ENCODE results near the gene RAD9A. TPM values are rescaled to one million over a fixed set of nuclear protein-coding genes. Genes with fewer than 3 reads are reported as not detected.
"Not testable (repeated sequence)": the region's sequence is repeated elsewhere in the genome, so short reads cannot be mapped to it uniquely, and the experiment has no call there.

RAD9A gene
- total RNA-seq, 1 donor from 2014 or later: 22.6 TPM

DNA sequence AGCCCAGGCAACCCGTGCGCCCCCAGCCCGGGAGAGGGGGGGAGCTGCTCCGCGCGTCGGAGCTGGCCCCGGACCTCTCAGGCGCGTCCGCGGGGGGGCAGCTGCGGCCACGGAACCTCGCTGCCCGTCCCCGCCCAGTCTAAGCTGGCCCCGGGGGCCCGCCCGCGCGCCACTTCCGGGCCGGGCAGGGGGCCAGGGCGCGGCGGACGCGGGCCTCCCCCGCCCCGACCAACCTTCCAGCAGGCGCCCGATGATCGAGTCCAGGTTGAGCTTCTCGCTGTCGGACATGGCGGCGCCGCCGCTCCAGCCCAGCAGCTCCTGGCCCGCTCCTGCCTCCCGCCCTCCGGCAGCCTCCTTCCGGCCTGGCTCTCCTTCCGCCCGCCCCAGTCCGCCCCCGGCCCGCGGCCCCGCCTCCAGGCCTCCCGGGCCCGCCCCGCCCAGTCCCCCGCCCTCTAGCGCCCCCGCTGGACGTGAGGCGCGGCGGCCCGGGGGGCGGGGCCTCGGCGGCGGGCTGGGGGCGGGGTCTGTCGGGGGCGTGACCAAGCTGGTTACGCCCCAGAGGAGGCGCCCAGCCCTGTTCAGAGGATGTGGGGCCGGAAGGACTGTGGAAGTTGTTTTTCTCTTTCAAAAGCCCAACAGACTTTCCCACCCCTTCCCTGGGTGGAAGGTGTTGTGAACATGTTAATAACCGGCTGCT is 9.9 kb downstream of the RAD9A start, which contains the start of gene PPP1CA:
TSS of gene PPP1CA (minus strand) at position 364 of the 697 bp plus-strand sequence. CDS start at position 288, 76 bp downstream.
- no peaks in the 10 kb centered on the region for H3K27me3 ChIP-seq
- intact Hi-C loops (cut with DNase I): loop anchor here (1.0 to 5.0 kb wide), 6 partner anchors 19 to 107 kb away; partner anchors contain the start of genes AIP, CDK2AP2, CORO1B and RPS6KB2
- peaks cover 25 to 29% of the 10 kb centered on the region in 2 donors for H3K36me3 ChIP-seq
- TF ChIP-seq, protein P1, sequence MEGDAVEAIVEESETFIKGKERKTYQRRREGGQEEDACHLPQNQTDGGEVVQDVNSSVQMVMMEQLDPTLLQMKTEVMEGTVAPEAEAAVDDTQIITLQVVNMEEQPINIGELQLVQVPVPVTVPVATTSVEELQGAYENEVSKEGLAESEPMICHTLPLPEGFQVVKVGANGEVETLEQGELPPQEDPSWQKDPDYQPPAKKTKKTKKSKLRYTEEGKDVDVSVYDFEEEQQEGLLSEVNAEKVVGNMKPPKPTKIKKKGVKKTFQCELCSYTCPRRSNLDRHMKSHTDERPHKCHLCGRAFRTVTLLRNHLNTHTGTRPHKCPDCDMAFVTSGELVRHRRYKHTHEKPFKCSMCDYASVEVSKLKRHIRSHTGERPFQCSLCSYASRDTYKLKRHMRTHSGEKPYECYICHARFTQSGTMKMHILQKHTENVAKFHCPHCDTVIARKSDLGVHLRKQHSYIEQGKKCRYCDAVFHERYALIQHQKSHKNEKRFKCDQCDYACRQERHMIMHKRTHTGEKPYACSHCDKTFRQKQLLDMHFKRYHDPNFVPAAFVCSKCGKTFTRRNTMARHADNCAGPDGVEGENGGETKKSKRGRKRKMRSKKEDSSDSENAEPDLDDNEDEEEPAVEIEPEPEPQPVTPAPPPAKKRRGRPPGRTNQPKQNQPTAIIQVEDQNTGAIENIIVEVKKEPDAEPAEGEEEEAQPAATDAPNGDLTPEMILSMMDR (IDR thresholded peaks at IDR 0.05): peak; percentile 21 to 60 (median 38)
- H3K4me3 ChIP-seq: peak within 1 kb of the TSS; percentile 88 to 99
- no peaks in the 10 kb centered on the region for H3K9me3 ChIP-seq
- DNase-seq (ENCODE audit: low spot score in 2 of 2): peak; percentile 63 to 94
- peaks cover 15 to 19% of the 10 kb centered on the region in 2 donors for H3K4me1 ChIP-seq
- H3K27ac ChIP-seq: peak within 1 kb of the TSS; percentile 90 to 94

DNA sequence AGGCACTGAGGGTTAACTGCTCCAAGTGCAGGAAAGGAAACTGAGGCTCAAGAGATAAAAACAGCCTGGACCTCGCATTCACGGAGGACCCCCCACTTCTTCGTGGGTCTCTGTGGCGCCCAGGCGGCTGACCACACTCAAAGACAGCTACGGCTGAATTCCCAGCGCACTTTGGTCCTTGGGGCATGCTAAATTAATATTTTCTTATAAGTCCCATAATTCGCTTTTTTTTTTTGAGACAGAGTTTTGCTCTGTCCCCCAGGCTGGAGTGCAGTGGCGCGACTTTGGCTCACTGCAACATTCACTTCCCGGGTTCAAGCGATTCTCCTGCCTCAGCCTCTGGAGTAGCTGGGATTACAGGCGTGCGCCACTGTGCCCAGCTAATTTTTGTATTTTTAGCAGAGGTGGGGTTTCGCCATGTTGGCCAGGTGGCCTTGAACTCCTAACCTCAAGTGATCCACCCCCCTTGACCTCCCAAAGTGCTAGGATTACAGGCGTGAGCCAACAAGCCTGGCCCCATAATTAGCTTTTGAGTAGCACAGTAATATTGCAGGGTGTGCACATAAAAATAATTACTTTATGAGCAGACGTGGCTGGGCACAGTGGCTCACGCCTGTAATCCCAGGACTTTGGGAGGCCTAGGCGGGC is 10.5 kb downstream of the RAD9A start:
- not testable (repeated sequence) for H3K27me3 ChIP-seq; H3K9me3 ChIP-seq; DNase-seq (ENCODE audit: low spot score in 2 of 2)
- Histone ChIP-seq H3K36me3 (peaks cover 22 to 25% of the 10 kb centered on the region in 2 donors), H3K4me1 (peaks cover 15 to 19% of the 10 kb centered on the region in 2 donors), H3K4me3 (peak overlapping the region; percentile 88 to 99), H3K27ac (peak overlapping the region; percentile 80 to 94)
- intact Hi-C loops (cut with DNase I): loop anchor here (2.0 to 5.0 kb wide), 2 partner anchors 18 to 80 kb away; partner anchors contain the start of gene AIP

DNA sequence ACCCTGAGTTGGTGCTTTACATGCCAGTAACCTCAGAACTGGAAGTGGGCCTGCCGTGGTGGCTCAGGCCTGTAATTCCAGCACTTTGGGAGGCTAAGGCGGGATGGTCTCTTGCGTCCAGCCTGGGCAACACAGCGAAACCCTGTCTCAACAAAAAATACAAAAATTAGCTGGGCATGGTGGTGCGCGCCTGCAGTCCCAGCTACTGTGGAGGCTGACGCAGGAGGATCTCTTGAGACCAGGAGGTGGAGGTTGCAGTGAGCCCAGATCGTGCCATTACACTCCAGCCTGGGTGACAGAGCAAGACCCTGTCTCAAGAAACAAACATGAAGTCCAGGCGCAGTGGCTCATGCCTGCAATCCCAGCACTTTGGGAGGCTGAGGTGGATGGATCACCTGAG is 11.3 kb downstream of the RAD9A start:
- not testable (repeated sequence) for H3K4me3 ChIP-seq; H3K9me3 ChIP-seq; DNase-seq (ENCODE audit: low spot score in 2 of 2); H3K27me3 ChIP-seq; H3K27ac ChIP-seq
- Histone ChIP-seq H3K36me3 (peaks cover 15 to 17% of the 10 kb centered on the region in 2 donors), H3K4me1 (peaks cover 15 to 19% of the 10 kb centered on the region in 2 donors)
- intact Hi-C loops (cut with DNase I): loop anchor here (2.0 to 5.0 kb wide), 2 partner anchors 18 to 79 kb away; partner anchors contain the start of gene AIP

DNA sequence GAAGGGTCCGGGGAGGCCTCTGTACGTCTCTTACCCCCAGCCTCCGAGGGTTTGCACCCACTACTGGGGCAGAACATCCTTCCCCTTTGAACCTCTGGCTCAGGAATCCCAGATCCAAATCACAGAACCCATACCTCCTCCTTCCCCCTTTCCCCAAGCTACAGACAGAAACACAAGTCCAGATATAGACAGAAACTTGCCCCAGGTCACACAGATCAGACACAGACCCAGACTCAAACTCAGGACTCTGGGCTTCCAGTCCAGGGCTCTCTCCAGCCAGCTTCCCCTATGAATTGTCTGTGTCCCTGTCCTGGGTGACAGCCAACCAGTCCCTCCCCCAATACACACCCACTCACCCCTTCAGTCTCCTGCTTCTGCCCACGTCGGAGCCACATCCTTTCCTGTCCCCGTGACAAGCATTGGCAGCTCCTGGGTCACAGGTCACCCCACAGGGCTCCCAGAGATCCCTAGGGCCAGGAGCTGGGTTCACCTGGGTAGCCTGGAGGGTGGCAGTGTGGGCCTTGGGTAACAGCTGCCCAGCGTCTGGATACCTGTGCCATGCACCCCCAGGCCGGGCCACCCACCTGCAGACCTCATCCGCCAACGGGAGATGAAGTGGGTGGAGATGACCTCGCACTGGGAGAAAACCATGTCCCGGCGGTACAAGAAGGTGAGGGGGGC is 12.9 kb downstream of the RAD9A start:
- peaks cover 14% of the 10 kb centered on the region in 2 donors for H3K4me1 ChIP-seq
- DNase-seq (ENCODE audit: low spot score in 2 of 2): no peak
- H3K36me3 ChIP-seq: peaks cover 0 to 1% of the 10 kb centered on the region in 2 donors
- H3K27ac ChIP-seq: no peak overlapping the region
- H3K27me3 ChIP-seq: no peaks in the 10 kb centered on the region
- H3K9me3 ChIP-seq: no peaks in the 10 kb centered on the region
- intact Hi-C loops (cut with DNase I): loop anchor here (5.0 kb wide), 1 partner anchor 78 kb away; the partner anchor contains the start of gene AIP
- peak overlapping the region in 1 of 2 donors; percentile 24 for H3K4me3 ChIP-seq
- TF ChIP-seq, protein P1 (IDR thresholded peaks at IDR 0.05): no peak

- H3K27me3 ChIP-seq: no peaks in the 10 kb centered on the region
- no peaks in the 10 kb centered on the region for H3K36me3 ChIP-seq
- TF ChIP-seq, protein P1 (IDR thresholded peaks at IDR 0.05): no peak
- no peak overlapping the region for H3K27ac ChIP-seq
- no peaks in the 10 kb centered on the region for H3K9me3 ChIP-seq
- H3K4me1 ChIP-seq: peaks cover 9 to 13% of the 10 kb centered on the region in 2 donors
- intact Hi-C loops (cut with DNase I): no loop called here
- DNase-seq (ENCODE audit: low spot score in 2 of 2): no peak
- no peak overlapping the region for H3K4me3 ChIP-seq
Observed at GRCh38 chr11:67405196-67405567, 13.4 kb downstream of the RAD9A start.

GRCh38 chr11:67405688-67406339 is 14.0 kb downstream of the RAD9A start:
- H3K9me3 ChIP-seq: no peaks in the 10 kb centered on the region
- intact Hi-C loops (cut with DNase I): no loop called here
- TF ChIP-seq, protein P1 (IDR thresholded peaks at IDR 0.05): no peak
- H3K27me3 ChIP-seq: no peaks in the 10 kb centered on the region
- no peak for DNase-seq (ENCODE audit: low spot score in 2 of 2)
- H3K4me1 ChIP-seq: peaks cover 5 to 6% of the 10 kb centered on the region in 2 donors
- H3K27ac ChIP-seq: no peak overlapping the region
- H3K36me3 ChIP-seq: no peaks in the 10 kb centered on the region
- no peak overlapping the region for H3K4me3 ChIP-seq
